Activated T-cell treated with anti-CD3 and anti-CD28 coated beads, Interleukin-2, amount 50 U/mL, for 72 hours (primary cell): Measurements from ENCODE around the gene AP3B1. TPM values are rescaled to one million over a fixed set of nuclear protein-coding genes. Genes with fewer than 3 reads are reported as not detected.

Source experiments
- ATAC-seq, 2 donors: fragments of 150-1000 bp; cut with Tn5 transposase; replicated peaks in 1 of 2; 2 replicates each; pipeline ENCODE4 v1.10.0; 2021; ENCODE audit warnings: moderate library complexity in 2 of 2, mild to moderate bottlenecking in 1 of 2
- DNase-seq, 2 donors: peaks; one replicate each; pipeline ENCODE4 v3.0.0; 2021 to 2022; ENCODE audit warnings: mixed read lengths in 1 of 2
- H3K27ac Mint-ChIP-seq: one replicate; pipeline ENCODE4 v1.8.0; 2022; ENCODE audit warnings: mild to moderate bottlenecking, moderate library complexity, mixed read lengths
- H3K27me3 Mint-ChIP-seq: one replicate; pipeline ENCODE4 v1.8.0; 2022; ENCODE audit warnings: low read depth, mixed read lengths
- H3K36me3 Mint-ChIP-seq, 2 donors: one replicate each; pipeline ENCODE4 v1.8.0; 2022; ENCODE audit warnings: mixed read lengths in 2 of 2, mild to moderate bottlenecking in 1 of 2; ENCODE audit not compliant: insufficient read depth in 2 of 2
- H3K4me1 Mint-ChIP-seq: one replicate; pipeline ENCODE4 v1.8.0; 2022; ENCODE audit warnings: low read depth, mixed read lengths
- H3K4me3 Mint-ChIP-seq, 2 donors: one replicate each; pipeline ENCODE4 v1.8.0; 2022; ENCODE audit warnings: mild to moderate bottlenecking in 2 of 2, mixed read lengths in 2 of 2, moderate library complexity in 2 of 2
- H3K9me3 Mint-ChIP-seq, 2 donors: one replicate each; pipeline ENCODE4 v1.8.0; 2022; ENCODE audit warnings: mixed read lengths in 2 of 2
- total RNA-seq, 2 donors: library from RNA; stranded (reverse); gene quantifications; one replicate each; pipeline ENCODE4 v1.2.3, GENCODE V29; 2022

Gene AP3B1
- total RNA-seq, 2 donors from 2014 or later, result 43.6 to 45.1 TPM

DNA sequence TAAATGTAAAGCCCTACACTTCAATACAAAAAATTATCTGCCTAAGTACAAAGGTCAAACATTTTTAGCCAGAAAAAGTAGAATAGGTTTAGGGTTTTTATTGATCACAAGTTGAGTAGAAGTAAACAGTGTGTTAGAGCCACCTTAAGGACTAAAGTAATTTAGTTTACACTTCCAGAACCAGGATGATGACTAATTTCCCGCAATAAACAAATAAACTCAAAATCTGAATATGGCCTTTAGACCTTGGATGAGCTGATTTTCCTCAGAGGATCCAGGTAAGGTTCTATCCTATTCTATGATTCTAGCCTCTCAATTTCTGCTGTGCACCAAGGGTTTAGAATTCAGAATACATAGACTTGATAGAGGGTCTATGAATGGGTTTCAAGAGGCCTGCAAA, 338.9 kb downstream of the AP3B1 start:
- no peaks in the 10 kb centered on the region for H3K9me3 Mint-ChIP-seq
- DNase-seq (no peak), ATAC-seq (no peak)
- H3K27me3 Mint-ChIP-seq, result peaks cover 45% of the 10 kb centered on the region
- peaks cover 12% of the 10 kb centered on the region for H3K4me1 Mint-ChIP-seq
- no peak overlapping the region for H3K27ac Mint-ChIP-seq
- no peak overlapping the region for H3K4me3 Mint-ChIP-seq
- no peaks in the 10 kb centered on the region for H3K36me3 Mint-ChIP-seq

DNA sequence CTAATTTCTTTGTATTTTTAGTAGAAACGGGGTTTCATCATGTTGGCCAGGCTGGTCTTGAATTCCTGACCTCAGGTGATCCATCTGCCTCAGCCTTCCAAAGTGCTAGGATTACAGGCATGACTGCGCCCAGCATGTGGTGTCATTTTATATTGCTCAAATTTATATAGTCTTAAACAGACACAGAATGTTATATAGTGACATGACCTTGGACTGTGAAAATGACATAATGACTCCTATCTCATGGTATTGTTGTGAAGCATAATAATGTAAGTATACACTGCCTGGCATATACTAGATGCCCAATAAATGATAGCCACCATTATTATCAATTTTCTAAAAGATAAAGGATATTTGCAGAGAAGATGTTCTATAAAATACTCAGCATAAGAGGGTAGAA, 341.1 kb downstream of the AP3B1 start:
- peaks cover 4% of the 10 kb centered on the region for H3K4me1 Mint-ChIP-seq
- no peak overlapping the region for H3K4me3 Mint-ChIP-seq
- no peak overlapping the region for H3K27ac Mint-ChIP-seq
- H3K9me3 Mint-ChIP-seq, result no peaks in the 10 kb centered on the region
- ATAC-seq (no peak), DNase-seq (no peak)
- peaks cover 26% of the 10 kb centered on the region for H3K27me3 Mint-ChIP-seq
- no peaks in the 10 kb centered on the region for H3K36me3 Mint-ChIP-seq

DNA sequence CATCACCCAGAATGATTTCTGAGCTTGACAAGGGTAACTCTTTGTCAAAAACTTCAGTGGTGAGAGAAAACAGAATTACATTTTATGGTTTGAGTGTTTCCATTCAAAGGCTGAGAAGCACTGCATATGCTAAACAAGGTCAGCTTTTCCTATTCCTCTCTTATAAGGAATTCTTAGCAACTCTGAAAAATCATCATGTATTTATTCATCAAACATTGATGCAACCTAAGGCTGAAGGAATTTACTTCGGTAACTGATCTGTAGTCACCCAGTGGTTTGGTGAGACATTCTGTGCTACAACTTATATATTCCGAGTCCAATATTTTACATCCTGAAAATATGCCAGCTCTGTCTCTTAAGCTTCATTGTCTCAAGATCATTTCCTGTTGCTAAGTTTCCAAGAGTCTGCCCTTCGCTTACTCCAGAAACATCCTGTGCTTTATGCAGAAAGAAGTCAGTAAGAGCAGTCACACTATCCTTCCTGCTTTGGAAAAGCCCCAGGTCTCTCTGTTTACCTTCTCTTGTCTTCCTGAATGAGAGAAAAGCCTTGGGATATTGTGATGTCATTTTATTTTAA, 341.8 kb downstream of the AP3B1 start:
- no peak for DNase-seq
- no peak overlapping the region for H3K27ac Mint-ChIP-seq
- no peak overlapping the region for H3K4me3 Mint-ChIP-seq
- H3K9me3 Mint-ChIP-seq, result no peaks in the 10 kb centered on the region
- H3K4me1 Mint-ChIP-seq, result peaks cover 4% of the 10 kb centered on the region
- no peak for ATAC-seq
- no peaks in the 10 kb centered on the region for H3K36me3 Mint-ChIP-seq
- peaks cover 22% of the 10 kb centered on the region for H3K27me3 Mint-ChIP-seq

Other genes with a start within 250 kb of the AP3B1 start
- 10 to 100 TPM; 18.1 to 23.8 TPM for gene SCAMP1, start 65.9 kb upstream of the AP3B1 start, total RNA-seq